CD14-positive monocyte (primary cell): Measurements from ENCODE around the gene SEMA3G. TPM values are rescaled to one million over a fixed set of nuclear protein-coding genes. Genes with fewer than 3 reads are reported as not detected.

Experiments
- DNase-seq, 3 donors: peaks; one replicate each; pipeline ENCODE4 v3.0.0-alpha.2; 2011 to 2022
- H2AFZ ChIP-seq: 2 replicates; pipeline ENCODE4 v1.6.0; 2012; ENCODE audit warnings: mild to moderate bottlenecking, low read depth, low read length, inconsistent platforms; ENCODE audit not compliant: insufficient read depth, poor library complexity, severe bottlenecking
- H3K27ac ChIP-seq, 2 donors: 1 replicate in 1 of 2; 2 replicates in 1 of 2; pipeline ENCODE4 v1.5.1; 2012 to 2013; ENCODE audit warnings: low read length in 2 of 2, control low read depth in 1 of 2, inconsistent platforms in 1 of 2, low read depth in 1 of 2, mild to moderate bottlenecking in 1 of 2
- H3K27me3 ChIP-seq, 2 donors: one replicate each; pipeline versions ENCODE4 v1.6.0 to v1.6.1; 2011 to 2013; ENCODE audit warnings: low read length in 2 of 2; ENCODE audit not compliant: control insufficient read depth in 2 of 2, insufficient read depth in 2 of 2
- H3K36me3 ChIP-seq, 2 donors: replicated peaks in 1 of 2; 1 replicate in 1 of 2; 2 replicates in 1 of 2; pipeline versions ENCODE4 v1.5.1 to v1.6.1; 2012 to 2013; ENCODE audit warnings: low read length in 2 of 2, control low read depth in 1 of 2, inconsistent platforms in 1 of 2, mild to moderate bottlenecking in 1 of 2; ENCODE audit not compliant: insufficient read depth in 2 of 2, control insufficient read depth in 1 of 2
- H3K4me1 ChIP-seq, 2 donors: 1 replicate in 1 of 2; 2 replicates in 1 of 2; pipeline versions ENCODE4 v1.5.1 to v1.6.1; 2012 to 2013; ENCODE audit warnings: low read length in 2 of 2, control low read depth in 1 of 2, inconsistent platforms in 1 of 2, mild to moderate bottlenecking in 1 of 2, moderate library complexity in 1 of 2; ENCODE audit not compliant: insufficient read depth in 2 of 2, control insufficient read depth in 1 of 2
- H3K4me2 ChIP-seq: replicated peaks from 2 replicates; pipeline ENCODE3; 2012; ENCODE audit warnings: low read length, moderate library complexity, mild to moderate bottlenecking; ENCODE audit not compliant: poor library complexity, severe bottlenecking; ENCODE audit errors: extremely low read depth
- H3K4me3 ChIP-seq, 3 experiments: fragments of 200-600 bp in 1 of 3; sonication (generic) in 1 of 3; replicated peaks in 1 of 3; 1 replicate in 2 of 3; 2 replicates in 1 of 3; pipeline ENCODE4 v1.5.1; 2011 to 2013; ENCODE audit warnings: low read length in 3 of 3, mild to moderate bottlenecking in 3 of 3, control low read depth in 2 of 3, low read depth in 2 of 3, inconsistent platforms in 1 of 3, moderate library complexity in 1 of 3
- H3K79me2 ChIP-seq: 2 replicates; pipeline ENCODE4 v1.6.0; 2012; ENCODE audit warnings: mild to moderate bottlenecking, control low read depth, inconsistent platforms, low read length, moderate library complexity; ENCODE audit not compliant: insufficient read depth
- H3K9ac ChIP-seq: 2 replicates; pipeline ENCODE4 v1.6.0; 2017; ENCODE audit warnings: low read length, mild to moderate bottlenecking; ENCODE audit not compliant: insufficient read depth, poor library complexity, severe bottlenecking
- H3K9me3 ChIP-seq, 2 donors: replicated peaks in 1 of 2; 1 replicate in 1 of 2; 2 replicates in 1 of 2; pipeline versions ENCODE4 v1.5.1 to v1.6.1; 2012 to 2013; ENCODE audit warnings: low read length in 2 of 2, control low read depth in 1 of 2; ENCODE audit not compliant: control insufficient read depth in 1 of 2, insufficient read depth in 1 of 2
- H4K20me1 ChIP-seq: 2 replicates; pipeline ENCODE4 v1.6.0; 2012; ENCODE audit warnings: mild to moderate bottlenecking, low read length, control low read depth, moderate library complexity; ENCODE audit not compliant: insufficient read depth
- H3K27ac Mint-ChIP-seq, 7 donors: one replicate each; pipeline ENCODE4 v1.8.0; 2020; ENCODE audit warnings: mild to moderate bottlenecking in 7 of 7, mixed read lengths in 7 of 7, moderate library complexity in 6 of 7, inconsistent platforms in 2 of 7
- H3K27me3 Mint-ChIP-seq, 3 donors: one replicate each; pipeline ENCODE4 v1.8.0; 2021 to 2022; ENCODE audit warnings: low read depth in 3 of 3, mild to moderate bottlenecking in 3 of 3, mixed read lengths in 3 of 3, moderate library complexity in 3 of 3, inconsistent platforms in 1 of 3
- H3K36me3 Mint-ChIP-seq, 2 donors: one replicate each; pipeline ENCODE4 v1.8.0; 2020; ENCODE audit warnings: mixed read lengths in 2 of 2, inconsistent platforms in 1 of 2, mild to moderate bottlenecking in 1 of 2
- H3K4me1 Mint-ChIP-seq: one replicate; pipeline ENCODE4 v1.8.0; 2020; ENCODE audit warnings: mild to moderate bottlenecking, mixed read lengths
- H3K4me3 Mint-ChIP-seq, 2 donors: one replicate each; pipeline ENCODE4 v1.8.0; 2020; ENCODE audit warnings: mild to moderate bottlenecking in 2 of 2, mixed read lengths in 2 of 2, moderate library complexity in 1 of 2
- H3K9me3 Mint-ChIP-seq, 7 donors: one replicate each; pipeline ENCODE4 v1.8.0; 2020 to 2022; ENCODE audit warnings: mixed read lengths in 7 of 7, mild to moderate bottlenecking in 6 of 7, moderate library complexity in 6 of 7, inconsistent platforms in 2 of 7
- CTCF ChIP-seq: fragments of 200-600 bp; IDR thresholded peaks from one replicate; pipeline ENCODE4 v1.8.0; 2022; ENCODE audit warnings: antibody characterized with exemption, mild to moderate bottlenecking
- WGBS: methylation state at CpG from one replicate; pipeline ENCODE4 v1.1.5; 2013; ENCODE audit warnings: missing lambda C conversion rate; ENCODE audit not compliant: insufficient coverage; 5-methylcytosine and 5-hydroxymethylcytosine counted together
- intact Hi-C, 2 donors: fragments of 100-400 bp; cut with micrococcal nuclease; formaldehyde crosslinking; loops; one replicate each; pipeline versions ENCODE4 v1.15.0 to v1.15.1; 2023
- polyA plus RNA-seq, 3 donors: library from polyadenylated mRNA; depleted of rRNA in 1 of 3; unstranded in 2 of 3; stranded (reverse) in 1 of 3; fragments of 300-500 nt in 2 of 3; fragments of >200 nt in 1 of 3; fragmentation: Illumina TruSeq in 2 of 3; gene quantifications; 1 replicate in 2 of 3; 2 replicates in 1 of 3; pipeline ENCODE4 v1.2.3, GENCODE V29; 2012 to 2021

SEMA3G gene
- polyA plus RNA-seq, 3 donors, result 0.03 TPM; not detected in 2

GRCh38 chr3:52469001-52469400 is 24.1 kb upstream of the SEMA3G start:
- no peaks in the 10 kb centered on the region for H3K9me3 ChIP-seq
- H3K9ac ChIP-seq, result peak overlapping the region; percentile 21
- H3K4me3 ChIP-seq, result no peak overlapping the region
- Mint-ChIP-seq H3K27me3 (peaks cover 0 to 2% (median 0%) of the 10 kb centered on the region in 3 donors), H3K36me3 (peaks cover 34 to 89% of the 10 kb centered on the region in 2 donors), H3K9me3 (no peaks in the 10 kb centered on the region), H3K27ac (peak overlapping the region in 1 of 7 donors; percentile 21), H3K4me1 (peaks cover 34% of the 10 kb centered on the region), H3K4me3 (no peak overlapping the region)
- H4K20me1 ChIP-seq, result peaks cover 13% of the 10 kb centered on the region
- H2AFZ ChIP-seq, result no peak overlapping the region
- H3K27me3 ChIP-seq, result no peaks in the 10 kb centered on the region
- no peak overlapping the region for H3K27ac ChIP-seq
- intact Hi-C loops, result no loop called here
- peaks cover 29 to 33% of the 10 kb centered on the region in 2 donors for H3K4me1 ChIP-seq
- H3K4me2 ChIP-seq, result no peak overlapping the region
- no peak for DNase-seq
- peaks cover 50% of the 10 kb centered on the region for H3K79me2 ChIP-seq
- peaks cover 22 to 78% of the 10 kb centered on the region in 2 donors for H3K36me3 ChIP-seq
- WGBS, result 100% methylated on average over 2 of the region's 5 CpGs
- no peak for TF ChIP-seq CTCF

GRCh38 chr3:52468336-52468735 is 23.4 kb upstream of the SEMA3G start:
- Histone ChIP-seq H3K9ac (no peak overlapping the region), H3K9me3 (no peaks in the 10 kb centered on the region), H3K79me2 (peaks cover 47% of the 10 kb centered on the region), H3K4me1 (peaks cover 29 to 33% of the 10 kb centered on the region in 2 donors), H3K36me3 (peaks cover 18 to 71% of the 10 kb centered on the region in 2 donors), H4K20me1 (peaks cover 18% of the 10 kb centered on the region), H3K27ac (no peak overlapping the region), H3K27me3 (no peaks in the 10 kb centered on the region), H3K4me2 (no peak overlapping the region), H3K4me3 (no peak overlapping the region), H2AFZ (no peak overlapping the region)
- Mint-ChIP-seq H3K4me3 (no peak overlapping the region), H3K36me3 (peaks cover 30 to 83% of the 10 kb centered on the region in 2 donors), H3K4me1 (peaks cover 32% of the 10 kb centered on the region), H3K27me3 (peaks cover 0 to 2% (median 0%) of the 10 kb centered on the region in 3 donors), H3K9me3 (no peaks in the 10 kb centered on the region), H3K27ac (peak overlapping the region in 4 of 7 donors; percentile 10 to 78 (median 60))
- 79% methylated on average over 4 of the region's 9 CpGs for WGBS
- intact Hi-C loops, result no loop called here
- DNase-seq, result no peak
- no peak for TF ChIP-seq CTCF
